GM19452 (cell line): Measurements from ENCODE around the gene PSMD12.
"Not testable (repeated sequence)": the region's sequence is repeated elsewhere in the genome, so short reads cannot be mapped to it uniquely, and the experiment has no call there.

Experiments used
- ATAC-seq: cut with Tn5 transposase; IDR thresholded peaks from one replicate; pipeline ENCODE4 v1.9.1; 2021; ENCODE audit not compliant: unreplicated experiment

Gene PSMD12

GRCh38 chr17:67388536-67388935, 22.2 kb upstream of the PSMD12 start:
- ATAC-seq: not testable (repeated sequence)

DNA sequence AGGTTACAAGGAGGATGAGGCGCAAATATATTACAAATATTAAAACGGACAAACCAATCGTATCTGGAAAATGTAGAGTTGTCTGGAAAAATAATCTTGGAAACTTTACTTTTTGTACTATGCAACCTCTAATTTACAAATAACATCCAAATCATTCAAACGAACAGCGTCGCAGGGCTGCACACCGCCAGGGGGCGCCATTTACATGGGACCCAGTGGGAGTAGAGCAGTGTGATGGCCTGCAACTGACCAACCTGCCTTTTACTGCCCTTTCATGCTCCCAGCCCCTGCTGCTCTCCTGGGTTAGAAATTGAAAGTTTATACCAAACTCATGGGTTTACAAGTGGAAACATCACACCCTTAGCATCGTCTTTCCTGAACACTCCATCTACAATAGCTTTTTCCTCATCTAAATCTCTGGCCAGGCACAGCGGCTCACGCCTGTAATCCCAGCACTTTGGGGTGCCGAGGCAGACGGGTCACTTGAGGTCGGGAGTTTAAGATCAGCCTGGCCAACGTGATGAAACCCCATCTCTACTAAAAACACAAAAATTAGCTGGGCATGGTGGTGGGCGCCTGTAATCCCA, 20.7 kb upstream of the PSMD12 start:
- no peak for ATAC-seq

DNA sequence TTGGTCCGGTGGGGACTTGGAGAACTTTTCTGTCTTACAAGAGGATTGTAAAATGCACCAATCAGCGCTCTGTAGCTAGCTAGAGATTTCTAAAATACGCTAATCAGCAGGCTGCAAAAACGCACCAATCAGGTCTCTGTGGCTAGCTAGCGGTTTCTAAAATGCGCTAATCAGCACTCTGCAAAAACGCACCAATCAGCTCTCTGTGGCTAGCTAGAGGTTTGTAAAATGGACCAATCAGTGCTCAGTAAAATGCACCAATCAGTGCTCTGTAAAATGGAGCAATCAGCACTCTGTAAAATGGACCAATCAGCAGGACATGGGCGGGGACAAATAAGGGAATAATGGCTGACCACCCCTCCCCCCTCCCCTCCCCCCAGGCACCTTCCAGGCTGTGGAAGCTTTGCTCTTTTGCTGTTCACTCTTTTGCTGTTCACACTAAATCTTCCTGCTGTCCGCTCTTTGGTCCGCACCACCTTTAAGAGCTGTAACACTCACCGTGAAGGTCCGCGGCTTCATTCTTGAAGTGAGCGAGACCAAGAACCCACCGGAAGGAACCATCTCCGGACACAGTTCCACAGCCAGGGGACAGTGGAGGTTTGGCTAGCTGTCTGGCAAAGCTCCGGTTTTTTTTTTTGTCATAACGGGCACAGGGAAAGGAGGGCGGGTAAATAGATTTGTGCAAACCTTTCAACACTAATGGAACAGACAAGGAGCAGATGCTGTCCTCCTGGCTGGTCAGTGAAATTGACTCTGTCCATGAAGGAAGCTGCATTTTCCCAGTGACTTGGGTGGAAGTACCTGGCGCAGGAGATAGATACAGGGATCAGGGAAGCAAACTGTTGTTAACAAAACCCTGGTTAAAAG, 19.0 kb upstream of the PSMD12 start:
- ATAC-seq: no peak

GRCh38 chr17:67381929-67382257, 15.5 kb upstream of the PSMD12 start:
- ATAC-seq: no peak

GRCh38 chr17:67379251-67379630, 12.9 kb upstream of the PSMD12 start:
- no peak for ATAC-seq

GRCh38 chr17:67378454-67379250, 12.3 kb upstream of the PSMD12 start:
- ATAC-seq: no peak

DNA sequence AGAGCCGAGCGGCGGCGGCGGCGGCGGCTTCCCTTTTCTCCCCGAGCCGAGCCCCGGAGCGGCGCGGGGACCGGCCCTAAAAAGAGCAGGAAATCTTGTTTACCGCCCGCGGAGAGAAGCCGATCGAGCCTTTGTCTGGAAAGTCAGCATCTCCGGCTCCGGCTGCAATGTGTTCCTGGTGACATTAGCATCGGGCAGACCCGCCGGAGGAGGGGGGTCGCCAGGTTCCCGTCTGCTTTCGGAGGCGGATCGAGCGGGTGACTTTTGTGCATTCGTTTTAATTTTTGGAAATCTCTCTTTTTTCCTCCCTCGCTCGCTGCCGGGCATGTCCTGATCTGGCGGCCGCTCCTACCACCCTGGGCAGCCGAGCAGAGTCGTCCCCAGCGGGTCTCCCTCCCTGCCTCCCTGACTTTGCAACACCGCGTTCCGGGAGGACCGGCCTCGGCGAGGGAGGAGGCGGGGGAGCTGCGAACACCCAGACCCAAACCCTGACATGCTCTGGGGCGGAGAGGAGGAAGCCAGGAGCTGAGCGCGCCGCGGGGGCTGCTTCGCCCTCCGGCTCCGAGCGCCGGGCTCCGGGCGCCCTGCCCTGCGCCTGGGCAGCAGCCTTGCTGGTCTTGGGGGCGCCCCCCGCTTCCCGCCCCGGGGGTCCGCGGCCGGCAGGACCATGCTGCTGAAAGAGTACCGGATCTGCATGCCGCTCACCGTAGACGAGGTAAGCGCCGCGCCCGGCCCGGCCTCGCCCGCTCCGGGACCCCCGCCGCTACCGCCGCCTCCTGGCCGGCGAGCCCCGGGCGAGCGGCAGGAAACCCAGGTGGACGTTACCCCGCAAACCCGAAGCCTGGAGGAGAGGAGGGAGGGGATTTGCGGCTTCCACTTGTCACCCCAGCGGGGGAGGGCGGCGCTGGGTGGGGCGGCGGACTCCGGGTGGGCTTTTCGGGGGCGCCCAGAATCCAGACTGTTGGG, 11.4 kb upstream of the PSMD12 start:
- peak; percentile 2 for ATAC-seq

GRCh38 chr17:67376737-67377487, 10.5 kb upstream of the PSMD12 start, which contains the start of gene PITPNC1:
PITPNC1 (plus strand) TSS chr17:67377281.
- peak; percentile 81 for ATAC-seq

- ATAC-seq: no peak
These were observed 10.0 kb upstream of the PSMD12 start for GRCh38 chr17:67376415-67376736.

- ATAC-seq: no peak
These were observed 9.3 kb upstream of the PSMD12 start for GRCh38 chr17:67375716-67376115.

- ATAC-seq: no peak
These were observed 8.7 kb upstream of the PSMD12 start for GRCh38 chr17:67375054-67375427.

DNA sequence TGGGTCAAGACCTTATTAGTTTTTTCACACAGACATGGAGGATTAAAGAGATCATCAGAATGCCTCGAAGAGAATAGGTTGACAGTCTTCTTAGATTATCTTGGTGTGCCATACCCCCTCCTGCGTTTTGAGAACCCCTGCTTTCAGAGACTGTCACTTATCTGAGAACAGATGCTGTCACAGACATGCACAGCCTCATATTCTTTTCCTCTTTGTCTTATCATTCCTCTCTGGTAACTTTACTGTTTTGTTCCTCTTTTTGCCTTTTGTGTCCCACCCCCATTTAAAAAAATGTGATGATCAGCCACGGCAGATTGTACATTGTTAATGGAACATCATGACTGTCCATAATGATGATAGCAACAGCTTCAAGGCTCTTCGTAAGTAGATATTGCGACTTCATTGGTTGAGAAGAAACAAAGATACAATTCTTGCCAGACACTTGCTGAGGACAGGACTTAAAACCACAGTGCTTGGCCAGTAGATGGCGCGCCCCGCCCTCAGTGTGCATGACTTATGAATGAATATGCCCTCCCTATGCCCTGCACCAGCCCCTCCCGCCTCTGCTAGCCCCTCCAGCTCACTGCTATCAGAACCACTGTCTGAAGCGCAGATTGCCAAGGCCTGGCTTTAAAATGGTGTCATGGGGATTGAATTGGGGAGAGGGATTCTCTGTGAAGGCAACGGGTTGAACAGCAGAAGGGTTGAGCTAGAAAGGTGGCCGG, 8.1 kb upstream of the PSMD12 start:
- ATAC-seq: no peak

DNA sequence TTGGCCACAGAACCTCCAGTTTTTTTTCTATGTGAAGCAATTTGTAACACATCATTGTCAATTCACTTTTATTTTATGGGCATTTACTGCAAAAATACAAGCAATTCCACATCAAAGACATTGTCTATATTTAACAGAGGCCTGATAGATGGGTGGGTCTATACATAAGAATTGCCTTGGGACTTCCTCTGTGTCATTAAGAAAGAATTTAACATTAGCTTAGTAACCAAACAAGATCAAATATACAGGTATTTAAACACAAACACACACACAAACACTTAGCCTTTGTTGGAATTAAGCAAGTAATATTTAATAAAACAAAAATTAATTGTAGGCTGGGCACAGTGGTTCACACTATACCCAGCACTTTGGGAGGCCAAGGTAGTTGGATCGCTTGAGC, 6.4 kb upstream of the PSMD12 start:
- ATAC-seq: no peak

GRCh38 chr17:67369676-67370075, 3.3 kb upstream of the PSMD12 start:
- no peak for ATAC-seq

DNA sequence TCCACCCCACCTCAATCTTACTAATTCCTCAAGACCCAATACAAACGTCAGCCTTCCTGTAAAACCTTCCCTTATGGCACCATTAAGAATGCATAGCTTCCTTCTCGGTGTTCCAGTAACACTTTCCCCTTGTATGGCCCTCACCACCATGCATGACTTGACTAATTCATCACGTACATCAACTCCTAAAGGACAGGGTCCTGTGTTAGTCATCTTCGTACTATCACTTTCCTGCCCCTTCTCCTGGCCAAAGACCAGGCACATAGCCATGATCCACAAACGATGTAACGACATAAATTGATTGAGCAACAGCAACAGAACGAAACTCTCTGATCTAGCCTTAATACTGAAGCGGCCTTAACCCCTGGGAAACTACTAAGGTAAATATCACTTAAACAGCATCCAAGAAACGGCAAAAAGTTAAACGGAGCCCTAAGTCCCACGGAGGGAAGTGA, 612 bp downstream of the PSMD12 start:
- ATAC-seq: peak; percentile 19

GRCh38 chr17:67364847-67365737, 1.3 kb downstream of the PSMD12 start:
- no peak for ATAC-seq

GRCh38 chr17:67362173-67362572, 4.2 kb downstream of the PSMD12 start:
- no peak for ATAC-seq

DNA sequence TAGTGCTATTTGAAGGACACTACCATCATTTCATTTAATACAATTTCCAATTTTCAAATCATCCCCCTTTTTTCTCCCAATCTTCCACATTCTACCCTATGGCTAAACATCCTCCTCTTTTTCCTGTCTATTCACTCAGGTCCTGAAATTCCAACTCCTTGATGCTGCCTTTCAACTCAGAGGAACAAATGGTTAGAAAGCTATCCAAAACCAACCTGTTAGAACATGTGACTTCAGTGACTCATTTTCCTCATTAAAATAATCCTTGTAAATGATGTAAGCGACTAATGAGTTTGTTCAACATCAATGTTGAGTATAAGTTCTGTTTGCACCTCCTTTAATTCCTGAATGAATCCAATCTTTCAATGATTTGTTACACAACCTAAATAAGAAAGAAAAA, 5.5 kb downstream of the PSMD12 start:
- ATAC-seq: no peak
